ENCODE results near the gene TRIP10. TPM values are rescaled to one million over a fixed set of nuclear protein-coding genes. Genes with fewer than 3 reads are reported as not detected.

TRIP10 gene
- total and polyA plus RNA-seq, 2 of the 13 experiments (the other 11 are each of a cell fraction or from before 2014, with no cell fraction given): 32.5 to 33.2 TPM

GRCh38 chr19:6730153-6730804 lies 9.2 kb upstream of the TRIP10 start (continued):
- TF ChIP-seq REST (IDR thresholded peaks at IDR 0.05; ENCODE audit: borderline replicate concordance in 1 of 2, low read depth in 1 of 2, low read length in 2 of 2): no peak
- no peak for TF ChIP-seq ZBTB37 (CRISPR knock-in tag; IDR thresholded peaks at IDR 0.05)
- no peak for TF ChIP-seq ARHGAP35 (CRISPR knock-in tag; IDR thresholded peaks at IDR 0.05; ENCODE audit: borderline replicate concordance)
- 0 out of 2 replicates have a peak, but pooled peaks have one; percentile 11 for TF ChIP-seq ZNF782 (CRISPR knock-in tag; IDR thresholded peaks at IDR 0.05; ENCODE audit: borderline replicate concordance)
- TF ChIP-seq NCOA5 (CRISPR knock-in tag; IDR thresholded peaks at IDR 0.05): no peak
- TF ChIP-seq STAT6 (CRISPR knock-in tag; IDR thresholded peaks at IDR 0.05; ENCODE audit: borderline replicate concordance): 0 out of 2 replicates have a peak, but pooled peaks have one; percentile 35
- TF ChIP-seq FOXK1 (CRISPR knock-in tag; IDR thresholded peaks at IDR 0.05; ENCODE audit: borderline replicate concordance, low read depth): peak; percentile 78; the same call in 1 of the 2 replicates
- no peak for TF ChIP-seq DZIP1 (CRISPR knock-in tag; IDR thresholded peaks at IDR 0.05)
- TF ChIP-seq ZNF549 (CRISPR knock-in tag; IDR thresholded peaks at IDR 0.05): no peak
- no peak; the same call in 1 of the 2 replicates for TF ChIP-seq FOXJ3 (CRISPR knock-in tag; IDR thresholded peaks at IDR 0.05; ENCODE audit: borderline replicate concordance)
- TF ChIP-seq DR1 (CRISPR knock-in tag; IDR thresholded peaks at IDR 0.05): no peak
- TF ChIP-seq ZNF570 (CRISPR knock-in tag; IDR thresholded peaks at IDR 0.05; ENCODE audit: borderline replicate concordance): no peak
- no peak for TF ChIP-seq ZFP37 (CRISPR knock-in tag; IDR thresholded peaks at IDR 0.05; ENCODE audit: borderline replicate concordance)
- TF ChIP-seq MXI1 (IDR thresholded peaks at IDR 0.05; ENCODE audit: borderline replicate concordance, low read depth, low read length): peak; percentile 80; the same call in 1 of the 3 replicates

Measured in HepG2 (cell line).